H1 (cell line): ENCODE data around the gene AKAP8. TPM values are rescaled to one million over a fixed set of nuclear protein-coding genes. Genes with fewer than 3 reads are reported as not detected.

Experiments
- CTCF ChIP-seq, 3 experiments: IDR thresholded peaks; 1 replicate in 2 of 3; 2 replicates in 1 of 3; pipeline versions ENCODE4 v1.5.1 to v1.6.1; 2011; ENCODE audit warnings: low read length in 3 of 3, mild to moderate bottlenecking in 3 of 3, inconsistent platforms in 2 of 3, low read depth in 1 of 3, moderate library complexity in 1 of 3; ENCODE audit not compliant: insufficient read depth in 1 of 3; ENCODE audit errors: control extremely low read depth in 1 of 3
- EGR1 ChIP-seq: IDR thresholded peaks from 2 replicates; pipeline ENCODE4 v1.6.1; 2011; ENCODE audit warnings: low read depth, low read length, borderline replicate concordance
- GABPA ChIP-seq: IDR thresholded peaks from 2 replicates; pipeline ENCODE4 v1.6.1; 2011; ENCODE audit warnings: mild to moderate bottlenecking, low read length, moderate library complexity, borderline replicate concordance; ENCODE audit not compliant: insufficient read depth
- KDM5A ChIP-seq: fragments of 200-600 bp; IDR thresholded peaks from 2 replicates; pipeline ENCODE4 v1.7.1; 2012; ENCODE audit warnings: mild to moderate bottlenecking, low read length, inconsistent platforms, mixed read lengths
- RNF2 ChIP-seq: fragments of 200-900, 300-1000 bp; sonication (generic); IDR thresholded peaks from 2 replicates; pipeline ENCODE4 v1.7.1; 2016; ENCODE audit warnings: borderline replicate concordance, low read depth, mild to moderate bottlenecking, antibody characterized with exemption, low read length; ENCODE audit not compliant: poor library complexity, severe bottlenecking; ENCODE audit errors: missing control alignments
- USF2 ChIP-seq: IDR thresholded peaks from 2 replicates; pipeline ENCODE4 v1.6.1; 2011; ENCODE audit warnings: low read length, improper control_type of control experiment
- polyA plus RNA-seq, 7 experiments: library from polyadenylated mRNA; depleted of rRNA in 3 of 7; stranded (reverse) in 5 of 7; unstranded in 2 of 7; fragments of >200 nt in 5 of 7; fragments of 200-250 nt in 2 of 7; gene quantifications; 1 replicate in 5 of 7; 2 replicates in 1 of 7; 4 replicates in 1 of 7; pipeline versions ENCODE4 v1.2.1 to v1.2.3, GENCODE V29; 2011 to 2013; ENCODE audit warnings: missing spikeins in 2 of 7, mixed read lengths in 2 of 7
- total RNA-seq: library from RNA; stranded (reverse); fragmentation: NEBNext Ultra II Directional; extraction: Animal tissue kit (Norgen Biotek cat#: 25700); gene quantifications from 2 replicates; pipeline ENCODE4 v1.2.1, GENCODE V29; 2021

AKAP8 gene
- total and polyA plus RNA-seq, 2 of the 8 experiments (the other 6 are each of a cell fraction or from before 2014, with no cell fraction given), result 17.0 to 41.0 TPM

GRCh38 chr19:15368798-15369593 is 10.6 kb downstream of the AKAP8 start (continued):
- TF ChIP-seq CTCF (IDR thresholded peaks at IDR 0.05; ENCODE audit: control extremely low read depth in 1 of 3, insufficient read depth in 1 of 3, low read depth in 1 of 3, low read length in 3 of 3) (no peak), RNF2 (no peak), USF2 (no peak), KDM5A (no peak), EGR1 (no peak), GABPA (no peak)
